ENCODE data around the gene ENAH.

Gene ENAH

DNA sequence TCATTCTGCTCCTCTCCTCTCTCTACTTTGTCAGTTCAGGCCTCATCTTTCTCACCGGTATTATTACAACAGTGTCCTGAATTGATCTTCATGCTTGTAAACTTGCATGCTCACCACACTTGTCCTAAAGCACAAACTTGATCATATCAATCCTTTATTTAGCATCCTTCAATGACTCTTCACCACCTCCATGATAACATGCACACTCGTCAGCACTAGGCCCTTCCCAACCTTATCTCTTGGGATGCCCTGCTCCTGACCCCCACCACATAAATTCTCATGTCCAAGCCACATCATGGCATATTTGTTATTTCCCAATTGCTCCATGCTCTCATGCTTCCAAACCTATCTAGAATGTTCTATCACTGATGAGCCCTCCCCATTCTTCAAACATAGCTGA, 103.1 kb downstream of the ENAH start:
- H3K4me2 ChIP-seq = no peak overlapping the region
- H3K4me3 ChIP-seq (IDR thresholded peaks at IDR 0.05; ENCODE audit: insufficient read depth, low read depth, low read length) = no peak overlapping the region
- no peak overlapping the region for H3K9ac ChIP-seq
- no peaks in the 10 kb centered on the region for H4K20me1 ChIP-seq (ENCODE audit: insufficient read depth)
- H3K79me2 ChIP-seq (ENCODE audit: insufficient read depth, low read depth) = no peaks in the 10 kb centered on the region
- no peaks in the 10 kb centered on the region for H3K27me3 ChIP-seq (ENCODE audit: insufficient read depth, low read depth)
- no peaks in the 10 kb centered on the region for H3K36me3 ChIP-seq (ENCODE audit: insufficient read depth)
- no peak overlapping the region for H2AFZ ChIP-seq (ENCODE audit: low read depth)
- H3K4me1 ChIP-seq (ENCODE audit: low read depth, poor library complexity, severe bottlenecking) = no peaks in the 10 kb centered on the region
- TF ChIP-seq, protein P1, sequence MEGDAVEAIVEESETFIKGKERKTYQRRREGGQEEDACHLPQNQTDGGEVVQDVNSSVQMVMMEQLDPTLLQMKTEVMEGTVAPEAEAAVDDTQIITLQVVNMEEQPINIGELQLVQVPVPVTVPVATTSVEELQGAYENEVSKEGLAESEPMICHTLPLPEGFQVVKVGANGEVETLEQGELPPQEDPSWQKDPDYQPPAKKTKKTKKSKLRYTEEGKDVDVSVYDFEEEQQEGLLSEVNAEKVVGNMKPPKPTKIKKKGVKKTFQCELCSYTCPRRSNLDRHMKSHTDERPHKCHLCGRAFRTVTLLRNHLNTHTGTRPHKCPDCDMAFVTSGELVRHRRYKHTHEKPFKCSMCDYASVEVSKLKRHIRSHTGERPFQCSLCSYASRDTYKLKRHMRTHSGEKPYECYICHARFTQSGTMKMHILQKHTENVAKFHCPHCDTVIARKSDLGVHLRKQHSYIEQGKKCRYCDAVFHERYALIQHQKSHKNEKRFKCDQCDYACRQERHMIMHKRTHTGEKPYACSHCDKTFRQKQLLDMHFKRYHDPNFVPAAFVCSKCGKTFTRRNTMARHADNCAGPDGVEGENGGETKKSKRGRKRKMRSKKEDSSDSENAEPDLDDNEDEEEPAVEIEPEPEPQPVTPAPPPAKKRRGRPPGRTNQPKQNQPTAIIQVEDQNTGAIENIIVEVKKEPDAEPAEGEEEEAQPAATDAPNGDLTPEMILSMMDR (conservative IDR thresholded peaks at IDR 0.05; ENCODE audit: low read depth, low read length) = no peak
- no peak overlapping the region for H3K27ac ChIP-seq

DNA sequence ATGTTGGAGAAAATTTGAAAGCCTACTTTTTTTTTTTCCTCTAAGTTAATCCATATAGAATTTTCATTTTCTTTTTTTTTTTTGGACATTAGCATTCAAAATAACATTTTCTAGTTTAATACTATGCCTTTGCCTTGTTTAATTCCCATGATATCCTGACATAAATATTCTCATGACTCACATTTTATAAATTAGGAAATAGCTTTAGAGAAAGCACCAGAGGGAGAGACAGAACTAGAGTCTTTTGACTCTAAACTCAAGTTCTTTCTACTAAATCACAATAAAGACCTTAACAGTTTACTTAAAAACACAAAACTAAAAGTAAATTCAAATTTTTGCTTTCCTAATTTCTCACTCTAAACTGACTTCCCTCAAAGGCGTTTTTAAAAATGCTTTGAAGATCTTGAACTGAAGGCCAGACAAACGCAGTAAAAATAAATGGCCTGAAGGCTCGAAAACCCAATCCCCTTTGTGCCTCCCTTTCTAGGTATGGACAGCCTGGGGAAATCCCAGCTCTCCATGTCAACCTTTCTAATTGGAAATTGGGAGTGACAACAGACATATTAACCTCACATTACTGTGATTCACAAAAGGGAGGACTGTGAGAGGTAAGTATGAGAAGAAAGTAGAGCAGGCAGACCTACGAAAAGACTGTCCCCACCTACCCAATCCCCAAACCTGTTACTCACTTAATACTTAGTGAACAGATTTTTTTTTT, 104.6 kb downstream of the ENAH start:
- Histone ChIP-seq H2AFZ (ENCODE audit: low read depth) (no peak overlapping the region), H3K4me2 (no peak overlapping the region), H3K4me3 (IDR thresholded peaks at IDR 0.05; ENCODE audit: insufficient read depth, low read depth, low read length) (no peak overlapping the region), H4K20me1 (ENCODE audit: insufficient read depth) (no peaks in the 10 kb centered on the region), H3K27ac (no peak overlapping the region), H3K79me2 (ENCODE audit: insufficient read depth, low read depth) (no peaks in the 10 kb centered on the region), H3K9ac (no peak overlapping the region), H3K4me1 (ENCODE audit: low read depth, poor library complexity, severe bottlenecking) (no peaks in the 10 kb centered on the region), H3K36me3 (ENCODE audit: insufficient read depth) (no peaks in the 10 kb centered on the region), H3K27me3 (ENCODE audit: insufficient read depth, low read depth) (no peaks in the 10 kb centered on the region)
- TF ChIP-seq, protein P1 (conservative IDR thresholded peaks at IDR 0.05; ENCODE audit: low read depth, low read length) = no peak

DNA sequence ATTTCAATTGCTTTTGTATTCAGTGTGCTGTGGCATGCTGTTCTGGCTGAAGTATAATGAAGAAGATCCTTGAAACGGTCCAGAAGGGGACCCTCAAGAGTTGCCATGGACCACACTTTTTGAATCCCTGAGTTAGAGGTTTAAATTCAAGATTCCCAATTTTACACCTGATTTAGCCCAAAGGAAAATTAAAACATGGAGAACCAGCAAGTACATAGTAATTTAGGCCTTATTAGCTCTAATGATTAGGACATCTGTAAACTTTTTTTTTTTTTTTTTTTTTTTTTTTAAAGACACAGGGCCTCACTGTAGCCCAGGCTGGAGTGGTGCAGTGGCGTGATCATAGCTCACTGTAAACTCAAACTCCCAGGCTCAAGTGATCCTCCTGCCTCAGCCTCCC, 107.3 kb downstream of the ENAH start:
- Histone ChIP-seq H3K4me2 (no peak overlapping the region), H3K36me3 (ENCODE audit: insufficient read depth) (no peaks in the 10 kb centered on the region), H3K4me3 (IDR thresholded peaks at IDR 0.05; ENCODE audit: insufficient read depth, low read depth, low read length) (no peak overlapping the region), H3K27ac (no peak overlapping the region), H3K4me1 (ENCODE audit: low read depth, poor library complexity, severe bottlenecking) (no peaks in the 10 kb centered on the region), H3K27me3 (ENCODE audit: insufficient read depth, low read depth) (no peaks in the 10 kb centered on the region), H4K20me1 (ENCODE audit: insufficient read depth) (no peaks in the 10 kb centered on the region), H3K79me2 (ENCODE audit: insufficient read depth, low read depth) (no peaks in the 10 kb centered on the region), H3K9ac (no peak overlapping the region), H2AFZ (ENCODE audit: low read depth) (no peak overlapping the region)
- TF ChIP-seq, protein P1 (conservative IDR thresholded peaks at IDR 0.05; ENCODE audit: low read depth, low read length) = no peak

DNA sequence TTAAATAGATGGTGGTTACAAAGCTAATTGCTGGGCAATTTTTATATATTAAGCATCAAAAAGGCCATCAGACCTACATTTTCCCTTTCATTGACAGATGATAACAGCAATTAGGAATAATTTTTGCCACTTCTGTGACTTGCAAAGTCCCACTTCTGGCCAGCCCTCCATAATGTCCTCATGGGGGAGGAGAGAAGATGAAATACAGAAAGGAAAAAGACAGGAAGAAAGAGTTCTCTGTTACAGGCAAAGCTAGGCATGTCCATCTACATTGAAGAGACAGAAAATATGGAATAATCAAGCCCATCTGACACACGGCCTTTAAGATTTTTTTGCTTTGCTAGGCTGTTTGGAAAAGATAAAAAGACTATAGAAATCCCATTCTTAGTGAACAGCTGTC, 108.0 kb downstream of the ENAH start:
- no peak overlapping the region for H3K4me2 ChIP-seq
- no peaks in the 10 kb centered on the region for H3K27me3 ChIP-seq (ENCODE audit: insufficient read depth, low read depth)
- H3K36me3 ChIP-seq (ENCODE audit: insufficient read depth) = no peaks in the 10 kb centered on the region
- no peak overlapping the region for H3K4me3 ChIP-seq (IDR thresholded peaks at IDR 0.05; ENCODE audit: insufficient read depth, low read depth, low read length)
- H3K9ac ChIP-seq = no peak overlapping the region
- no peaks in the 10 kb centered on the region for H3K79me2 ChIP-seq (ENCODE audit: insufficient read depth, low read depth)
- H2AFZ ChIP-seq (ENCODE audit: low read depth) = no peak overlapping the region
- TF ChIP-seq, protein P1 (conservative IDR thresholded peaks at IDR 0.05; ENCODE audit: low read depth, low read length) = no peak
- no peaks in the 10 kb centered on the region for H4K20me1 ChIP-seq (ENCODE audit: insufficient read depth)
- no peak overlapping the region for H3K27ac ChIP-seq
- no peaks in the 10 kb centered on the region for H3K4me1 ChIP-seq (ENCODE audit: low read depth, poor library complexity, severe bottlenecking)

All from KMS-11 (cell line).